SK-N-SH (cell line): ENCODE data around the gene PUS1. TPM values are rescaled to one million over a fixed set of nuclear protein-coding genes. Genes with fewer than 3 reads are reported as not detected.
A peak's percentile ranks its signal among the peaks of the same experiment; 100 is the strongest.

Experiments
- CTCF ChIA-PET: fragments of 300-600, 350-600 bp; formaldehyde crosslinking; extraction: SDS; loops from one replicate; lab custom pipeline; 2021; lab: Yijun Ruan, JAX
- POLR2A ChIA-PET: fragments of 350-600 bp; sonication (Branson Sonifier 250); formaldehyde crosslinking; extraction: SDS; loops from one replicate; lab custom pipeline; 2020; ENCODE audit warnings: antibody characterized with exemption, inconsistent platforms; lab: Yijun Ruan, JAX
- DNase-seq: peaks from one replicate; pipeline ENCODE4 v3.0.0; 2012
- H2AFZ ChIP-seq: fragments of 200-600 bp; sonication (generic); 2 replicates; pipeline ENCODE4 v1.8.1; 2016; ENCODE audit warnings: antibody characterized with exemption, mild to moderate bottlenecking, low read depth
- H3F3A ChIP-seq: fragments of 200-600 bp; sonication (generic); replicated peaks from 2 replicates; pipeline ENCODE3; 2016; ENCODE audit warnings: antibody characterized with exemption, mild to moderate bottlenecking; ENCODE audit not compliant: insufficient read depth
- H3K27ac ChIP-seq, 2 experiments: fragments of 200-500 bp in 1 of 2; fragments of 200-600 bp in 1 of 2; sonication (Bioruptor generic) in 1 of 2; sonication (generic), shearing (Covaris generic) in 1 of 2; 2 replicates each; pipeline versions ENCODE4 v1.5.1 to v1.6.1; 2014 to 2016; ENCODE audit warnings: low read depth in 2 of 2, inconsistent platforms in 1 of 2, low read length in 1 of 2, mild to moderate bottlenecking in 1 of 2, mixed read lengths in 1 of 2
- H3K27me3 ChIP-seq: fragments of 200-600 bp; sonication (generic), shearing (Covaris generic); 2 replicates; pipeline ENCODE4 v1.6.1; 2016; ENCODE audit warnings: mixed run types; ENCODE audit not compliant: insufficient read depth
- H3K36me3 ChIP-seq, 2 experiments: fragments of 200-500 bp in 1 of 2; fragments of 200-600 bp in 1 of 2; sonication (Bioruptor generic) in 1 of 2; sonication (generic) in 1 of 2; replicated peaks in 1 of 2; 2 replicates each; pipeline versions ENCODE3 to v1.5.1; 2014 to 2016; ENCODE audit warnings: low read length in 1 of 2, mild to moderate bottlenecking in 1 of 2; ENCODE audit not compliant: insufficient read depth in 2 of 2, control insufficient read depth in 1 of 2
- H3K4me1 ChIP-seq, 2 experiments: fragments of 200-500 bp in 1 of 2; fragments of 200-600 bp in 1 of 2; sonication (Bioruptor generic) in 1 of 2; sonication (generic), shearing (Covaris generic) in 1 of 2; 2 replicates each; pipeline versions ENCODE4 v1.5.1 to v1.6.1; 2014 to 2016; ENCODE audit warnings: low read depth in 1 of 2, low read length in 1 of 2, mixed run types in 1 of 2; ENCODE audit not compliant: insufficient read depth in 2 of 2, control insufficient read depth in 1 of 2
- H3K4me2 ChIP-seq: fragments of 200-600 bp; sonication (generic), shearing (Covaris generic); 2 replicates; pipeline ENCODE4 v1.6.1; 2017; ENCODE audit warnings: mixed run types
- H3K4me3 ChIP-seq, 2 experiments: fragments of 200-500 bp in 1 of 2; fragments of 200-600 bp in 1 of 2; sonication (Bioruptor generic) in 1 of 2; sonication (generic), shearing (Covaris generic) in 1 of 2; 2 replicates each; pipeline versions ENCODE4 v1.5.1 to v1.8.1; 2014 to 2016; ENCODE audit warnings: low read depth in 2 of 2, inconsistent platforms in 1 of 2, low read length in 1 of 2, mild to moderate bottlenecking in 1 of 2, mixed read lengths in 1 of 2, moderate library complexity in 1 of 2
- H3K79me2 ChIP-seq: fragments of 200-600 bp; sonication (generic); 2 replicates; pipeline ENCODE4 v1.8.1; 2017; ENCODE audit warnings: mild to moderate bottlenecking; ENCODE audit not compliant: insufficient read depth
- H3K9ac ChIP-seq: fragments of 200-600 bp; sonication (generic); 2 replicates; pipeline ENCODE4 v1.6.1; 2017; ENCODE audit warnings: mixed run types
- H3K9me2 ChIP-seq: fragments of 200-600 bp; sonication (generic); 2 replicates; pipeline ENCODE4 v1.6.1; 2017; ENCODE audit warnings: mixed run types
- H3K9me3 ChIP-seq: fragments of 200-600 bp; sonication (generic); 2 replicates; pipeline ENCODE4 v1.6.1; 2017; ENCODE audit warnings: mixed run types, mild to moderate bottlenecking, moderate library complexity
- H4K20me1 ChIP-seq: fragments of 200-600 bp; sonication (generic); 2 replicates; pipeline ENCODE4 v1.6.1; 2017; ENCODE audit warnings: mild to moderate bottlenecking, mixed run types; ENCODE audit not compliant: insufficient read depth
- ELF1 ChIP-seq: IDR thresholded peaks from 2 replicates; pipeline ENCODE4 v1.4.0; 2012
- FOSL2 ChIP-seq: IDR thresholded peaks from 2 replicates; pipeline ENCODE4 v1.4.0; 2012; ENCODE audit warnings: low read depth, mild to moderate bottlenecking, moderate library complexity, borderline replicate concordance
- GABPA ChIP-seq: IDR thresholded peaks from 2 replicates; pipeline ENCODE4 v1.4.0; 2012; ENCODE audit warnings: low read depth, mild to moderate bottlenecking
- GATA2 ChIP-seq: sonication (generic); formaldehyde crosslinking; IDR thresholded peaks from 2 replicates; pipeline ENCODE4 v1.5.0; 2020; ENCODE audit warnings: mild to moderate bottlenecking, missing genetic modification reagents
- JUND ChIP-seq: IDR thresholded peaks from 2 replicates; pipeline ENCODE4 v1.4.0; 2012
- MXI1 ChIP-seq: IDR thresholded peaks from 2 replicates; pipeline ENCODE4 v1.6.1; 2012; ENCODE audit warnings: mild to moderate bottlenecking, low read depth, low read length, improper control_type of control experiment
- NFIC ChIP-seq: IDR thresholded peaks from 2 replicates; pipeline ENCODE4 v1.4.0; 2012; ENCODE audit warnings: borderline replicate concordance
- PBX3 ChIP-seq: IDR thresholded peaks from 2 replicates; pipeline ENCODE4; 2012
- RAD21 ChIP-seq: IDR thresholded peaks from 2 replicates; pipeline ENCODE4 v1.6.1; 2012; ENCODE audit warnings: mild to moderate bottlenecking, low read length
- RCOR1 ChIP-seq: fragments of 150-350 bp; IDR thresholded peaks from 2 replicates; pipeline ENCODE4 v1.6.1; 2017; ENCODE audit warnings: antibody characterized with exemption, low read length
- RXRA ChIP-seq: IDR thresholded peaks from 2 replicates; pipeline ENCODE4 v1.4.0; 2012; ENCODE audit warnings: low read depth, mild to moderate bottlenecking, borderline replicate concordance
- SIN3A ChIP-seq: IDR thresholded peaks from 2 replicates; pipeline ENCODE4 v1.6.1; 2012; ENCODE audit warnings: low read depth, mild to moderate bottlenecking, low read length, moderate library complexity, borderline replicate concordance
- SMC3 ChIP-seq: IDR thresholded peaks from 2 replicates; pipeline ENCODE4 v1.6.1; 2012; ENCODE audit warnings: low read depth, low read length, improper control_type of control experiment
- TAF1 ChIP-seq: IDR thresholded peaks from 2 replicates; pipeline ENCODE4 v1.6.1; 2012; ENCODE audit warnings: low read depth, mild to moderate bottlenecking, low read length, moderate library complexity, borderline replicate concordance
- TCF12 ChIP-seq: IDR thresholded peaks from 2 replicates; pipeline ENCODE4 v1.4.0; 2012
- USF2 ChIP-seq: fragments of 150-350 bp; IDR thresholded peaks from 2 replicates; pipeline ENCODE4 v1.6.1; 2017; ENCODE audit warnings: antibody characterized with exemption, low read length, low read depth, borderline replicate concordance
- WGBS: methylation state at CpG from one replicate; pipeline ENCODE4 v1.1.6; 2017; ENCODE audit warnings: low lambda C conversion rate; 5-methylcytosine and 5-hydroxymethylcytosine counted together
- polyA plus RNA-seq, 3 experiments: library from polyadenylated mRNA; depleted of rRNA; stranded (reverse); fragments of >200 nt; gene quantifications; 2 replicates each; pipeline ENCODE4 v1.2.3, GENCODE V29; 2012

Gene PUS1
- polyA plus RNA-seq, 1 of the 3 experiments (the other 2 are of a cell fraction) = 53.1 TPM

GRCh38 chr12:131923260-131923659 lies 5.8 kb upstream of the PUS1 start (continued):
- TF ChIP-seq RAD21 (no peak), PBX3 (no peak), MXI1 (no peak), JUND (no peak)

- no peak overlapping the region for H3K4me2 ChIP-seq
- ChIA-PET CTCF (interaction anchor here (1.1 to 2.0 kb wide), 2 partner anchors 15 to 24 kb away, joined by 3 to 12 read pairs; no protein-coding TSS in a partner anchor), POLR2A (no interaction called here)
Observed at GRCh38 chr12:131927110-131928079, 1.7 kb upstream of the PUS1 start.

GRCh38 chr12:131928080-131928710 lies 881 bp upstream of the PUS1 start:
- POLR2A ChIA-PET = no interaction called here
- peak; percentile 10 for DNase-seq
- peak overlapping the region; percentile 99 for H3K4me2 ChIP-seq
- WGBS = 69% methylated on average over 33 of the region's 33 CpGs
- peaks cover 12 to 13% of the 10 kb centered on the region in 2 experiments for H3K36me3 ChIP-seq
- no peak for TF ChIP-seq GATA2 (CRISPR knock-in tag)
- no peak for TF ChIP-seq TAF1
- no peak for TF ChIP-seq TCF12
- no peak for TF ChIP-seq RXRA
- TF ChIP-seq ELF1 = no peak
- H3K9me2 ChIP-seq = no peaks in the 10 kb centered on the region
- H4K20me1 ChIP-seq = no peaks in the 10 kb centered on the region
- CTCF ChIA-PET = interaction anchor here (1.1 to 3.5 kb wide), 3 partner anchors 15 to 92 kb away, joined by 3 to 17 read pairs (median 12); no protein-coding TSS in a partner anchor
- peaks cover 23% of the 10 kb centered on the region for H3K79me2 ChIP-seq
- no peaks in the 10 kb centered on the region for H3K9me3 ChIP-seq
- peak overlapping the region; percentile 57 to 63 for H3K4me3 ChIP-seq
- peak overlapping the region; percentile 35 to 75; a peak in 3 of 4 replicates for H3K27ac ChIP-seq
- H3K4me1 ChIP-seq = peaks cover 3 to 7% of the 10 kb centered on the region in 2 experiments; a peak in 1 of 4 replicates
- H2AFZ ChIP-seq = peak overlapping the region; percentile 95; the same call in 1 of the 2 replicates
- no peaks in the 10 kb centered on the region for H3F3A ChIP-seq
- no peaks in the 10 kb centered on the region for H3K27me3 ChIP-seq
- H3K9ac ChIP-seq = peak overlapping the region; percentile 74

More at GRCh38 chr12:131927110-131928079, 1.7 kb upstream of the PUS1 start:
- peak; percentile 16 for DNase-seq
- WGBS = 85% methylated on average over 17 of the region's 24 CpGs
- Histone ChIP-seq H2AFZ (no peak overlapping the region), H3F3A (peaks cover 3% of the 10 kb centered on the region), H3K9ac (no peak overlapping the region), H3K4me1 (peaks cover 3 to 7% of the 10 kb centered on the region in 2 experiments; a peak in 1 of 4 replicates), H3K27me3 (no peaks in the 10 kb centered on the region), H3K27ac (no peak overlapping the region), H3K9me3 (no peaks in the 10 kb centered on the region), H3K36me3 (peaks cover 4 to 6% of the 10 kb centered on the region in 2 experiments), H3K79me2 (peaks cover 23% of the 10 kb centered on the region), H3K4me3 (no peak overlapping the region), H4K20me1 (no peaks in the 10 kb centered on the region), H3K9me2 (no peaks in the 10 kb centered on the region)
- TF ChIP-seq ELF1 = no peak
- TF ChIP-seq RXRA = no peak
- no peak for TF ChIP-seq SIN3A
- TF ChIP-seq GABPA = no peak
- no peak for TF ChIP-seq FOSL2
- no peak for TF ChIP-seq TAF1
- no peak for TF ChIP-seq USF2
- no peak for TF ChIP-seq SMC3
- TF ChIP-seq RCOR1 = no peak
- TF ChIP-seq NFIC = no peak
